Transverse colon (tissue), 4 donors: ENCODE results near the gene FOLR1. TPM values are rescaled to one million over a fixed set of nuclear protein-coding genes. Genes with fewer than 3 reads are reported as not detected.
"Not testable (repeated sequence)": the region's sequence is repeated elsewhere in the genome, so short reads cannot be mapped to it uniquely, and the experiment has no call there.

Source experiments
- DNase-seq: peaks from one replicate; pipeline ENCODE4 v3.0.0-alpha.2; 2019
- H3K27ac ChIP-seq, 4 donors: fragments of 200-600 bp; sonication (generic); 2 replicates each; pipeline ENCODE4 v1.5.1; 2016 to 2018; ENCODE audit warnings: inconsistent platforms in 4 of 4
- H3K27me3 ChIP-seq: fragments of 200-600 bp; sonication (generic); 2 replicates; pipeline ENCODE4 v1.5.1; 2017; ENCODE audit warnings: inconsistent platforms
- H3K36me3 ChIP-seq, 4 donors: fragments of 200-600 bp; sonication (generic); 2 replicates each; pipeline ENCODE4 v1.5.1; 2017 to 2019; ENCODE audit warnings: inconsistent platforms in 4 of 4
- H3K4me1 ChIP-seq, 4 donors: fragments of 200-600 bp; sonication (generic); 2 replicates each; pipeline ENCODE4 v1.5.1; 2017 to 2020; ENCODE audit warnings: inconsistent platforms in 4 of 4
- H3K4me3 ChIP-seq, 4 donors: fragments of 200-600 bp; sonication (generic); 1 replicate in 1 of 4; 2 replicates in 3 of 4; pipeline versions ENCODE4 v1.5.1 to v1.6.1; 2017 to 2019; ENCODE audit warnings: inconsistent platforms in 4 of 4
- H3K9me3 ChIP-seq, 2 donors: fragments of 200-600 bp; sonication (generic); 2 replicates each; pipeline ENCODE4 v1.5.1; 2017 to 2019; ENCODE audit warnings: inconsistent platforms in 2 of 2
- EP300 ChIP-seq: sonication (generic); formaldehyde crosslinking; IDR thresholded peaks from one replicate; pipeline ENCODE4 v1.6.1; 2017; ENCODE audit warnings: antibody characterized with exemption, low read depth
- POLR2A ChIP-seq: fragments of 450-650 bp; IDR thresholded peaks from one replicate; pipeline ENCODE4 v1.6.1; 2016; ENCODE audit warnings: antibody characterized with exemption, mild to moderate bottlenecking, moderate library complexity
- POLR2AphosphoS5 ChIP-seq, 3 donors: sonication (generic); formaldehyde crosslinking; IDR thresholded peaks; one replicate each; pipeline ENCODE4 v1.6.1; 2016; ENCODE audit warnings: antibody characterized with exemption in 3 of 3
- WGBS, 2 donors: methylation state at CpG; one replicate each; pipeline ENCODE4 v1.1.5; 2018; ENCODE audit warnings: low coverage in 1 of 2; 5-methylcytosine and 5-hydroxymethylcytosine counted together
- in situ Hi-C, 4 donors: fragments of 200-750 bp; cut with MboI; loops; one replicate each; pipeline versions ENCODE4 v1.15.0 to v1.15.1; 2017; ENCODE audit warnings: low sequenced_read_pairs in 3 of 4, low pct_ligation_motif_present in 1 of 4, low pct_unique_long_range_greater_than_20kb in 1 of 4
- intact Hi-C: fragments of 100-400 bp; cut with DNase I; formaldehyde crosslinking; loops from one replicate; pipeline ENCODE4 v1.15.1; 2023; ENCODE audit warnings: low total_unique reads
- total RNA-seq, 4 donors: library from RNA; depleted of rRNA; stranded (reverse); fragments of >200 nt; gene quantifications; one replicate each; pipeline ENCODE4 v1.1.0, GENCODE V29; 2016
- TF ChIP-seq, protein P1 (sequence below), 5 experiments: fragments of 200-600 bp in 3 of 5; fragments of 450-650 bp in 2 of 5; sonication (generic) in 3 of 5; IDR thresholded peaks; 1 replicate in 2 of 5; 2 replicates in 3 of 5; pipeline ENCODE4 v1.5.1; 2016 to 2017; ENCODE audit warnings: antibody characterized with exemption in 5 of 5, inconsistent platforms in 3 of 5, mild to moderate bottlenecking in 2 of 5, moderate library complexity in 1 of 5

The FOLR1 gene
- total RNA-seq = not detected

DNA sequence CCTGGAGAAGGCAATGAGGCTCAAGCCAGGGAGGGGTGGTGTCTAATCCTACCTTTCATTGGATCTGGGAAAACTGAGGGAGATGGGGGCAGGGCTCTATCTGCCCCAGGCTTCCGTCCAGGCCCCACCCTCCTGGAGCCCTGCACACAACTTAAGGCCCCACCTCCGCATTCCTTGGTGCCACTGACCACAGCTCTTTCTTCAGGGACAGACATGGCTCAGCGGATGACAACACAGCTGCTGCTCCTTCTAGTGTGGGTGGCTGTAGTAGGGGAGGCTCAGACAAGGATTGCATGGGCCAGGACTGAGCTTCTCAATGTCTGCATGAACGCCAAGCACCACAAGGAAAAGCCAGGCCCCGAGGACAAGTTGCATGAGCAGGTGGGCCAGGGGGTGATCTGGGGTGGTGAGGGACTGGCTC, at the start of gene FOLR1:
Gene FOLR1, plus strand, starts transcription at position 180 of the 421 bp plus-strand sequence. Its CDS starts 34 bp downstream, at position 214.
- 80 to 100% methylated on average over 1 to 5 of the region's 5 CpGs for WGBS, 2 donors
- TF ChIP-seq POLR2A (no peak), POLR2AphosphoS5 (IDR thresholded peaks at IDR 0.05) (no peak), EP300 (no peak)
- TF ChIP-seq, protein P1, sequence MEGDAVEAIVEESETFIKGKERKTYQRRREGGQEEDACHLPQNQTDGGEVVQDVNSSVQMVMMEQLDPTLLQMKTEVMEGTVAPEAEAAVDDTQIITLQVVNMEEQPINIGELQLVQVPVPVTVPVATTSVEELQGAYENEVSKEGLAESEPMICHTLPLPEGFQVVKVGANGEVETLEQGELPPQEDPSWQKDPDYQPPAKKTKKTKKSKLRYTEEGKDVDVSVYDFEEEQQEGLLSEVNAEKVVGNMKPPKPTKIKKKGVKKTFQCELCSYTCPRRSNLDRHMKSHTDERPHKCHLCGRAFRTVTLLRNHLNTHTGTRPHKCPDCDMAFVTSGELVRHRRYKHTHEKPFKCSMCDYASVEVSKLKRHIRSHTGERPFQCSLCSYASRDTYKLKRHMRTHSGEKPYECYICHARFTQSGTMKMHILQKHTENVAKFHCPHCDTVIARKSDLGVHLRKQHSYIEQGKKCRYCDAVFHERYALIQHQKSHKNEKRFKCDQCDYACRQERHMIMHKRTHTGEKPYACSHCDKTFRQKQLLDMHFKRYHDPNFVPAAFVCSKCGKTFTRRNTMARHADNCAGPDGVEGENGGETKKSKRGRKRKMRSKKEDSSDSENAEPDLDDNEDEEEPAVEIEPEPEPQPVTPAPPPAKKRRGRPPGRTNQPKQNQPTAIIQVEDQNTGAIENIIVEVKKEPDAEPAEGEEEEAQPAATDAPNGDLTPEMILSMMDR (IDR thresholded peaks at IDR 0.05) = no peak
- intact Hi-C loops = no loop called here
- no peaks in the 10 kb centered on the region for H3K36me3 ChIP-seq
- peaks cover 0 to 3% (median 0%) of the 10 kb centered on the region in 4 donors for H3K4me1 ChIP-seq
- in situ Hi-C loops = no loop called here
- H3K27me3 ChIP-seq = no peaks in the 10 kb centered on the region
- no peak within 1 kb of the TSS for H3K4me3 ChIP-seq
- H3K9me3 ChIP-seq = no peaks in the 10 kb centered on the region
- no peak within 1 kb of the TSS for H3K27ac ChIP-seq
- DNase-seq = no peak

DNA sequence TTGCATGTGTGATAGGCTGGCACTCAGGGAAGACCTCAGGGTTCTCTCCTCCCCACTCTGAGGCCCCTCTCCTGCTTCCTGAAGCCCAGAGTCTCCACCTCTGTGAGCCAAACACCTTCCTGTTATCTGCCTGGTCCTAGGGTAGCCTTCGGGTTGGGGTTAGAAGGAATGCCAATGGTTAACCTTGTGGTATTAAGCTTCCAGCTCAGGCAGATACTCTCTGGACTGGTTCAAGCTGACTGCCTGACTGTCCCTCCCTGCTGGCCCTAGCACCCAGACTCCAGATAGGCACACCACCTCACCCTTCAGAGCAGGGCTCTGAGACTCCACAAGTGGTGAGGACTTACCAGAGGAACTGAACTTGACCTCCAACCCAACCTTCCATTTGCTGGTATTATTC, 49.4 kb upstream of the FOLR1 start:
- H3K36me3 ChIP-seq, H3K4me3 ChIP-seq, DNase-seq, H3K9me3 ChIP-seq, H3K4me1 ChIP-seq, intact Hi-C loops, H3K27me3 ChIP-seq, H3K27ac ChIP-seq, in situ Hi-C loops: not testable (repeated sequence)
- WGBS, 2 donors = 80% methylated on average over 1 of the region's 1 CpG; no CpG with 5 or more reads in 1 of the 2 donors

DNA sequence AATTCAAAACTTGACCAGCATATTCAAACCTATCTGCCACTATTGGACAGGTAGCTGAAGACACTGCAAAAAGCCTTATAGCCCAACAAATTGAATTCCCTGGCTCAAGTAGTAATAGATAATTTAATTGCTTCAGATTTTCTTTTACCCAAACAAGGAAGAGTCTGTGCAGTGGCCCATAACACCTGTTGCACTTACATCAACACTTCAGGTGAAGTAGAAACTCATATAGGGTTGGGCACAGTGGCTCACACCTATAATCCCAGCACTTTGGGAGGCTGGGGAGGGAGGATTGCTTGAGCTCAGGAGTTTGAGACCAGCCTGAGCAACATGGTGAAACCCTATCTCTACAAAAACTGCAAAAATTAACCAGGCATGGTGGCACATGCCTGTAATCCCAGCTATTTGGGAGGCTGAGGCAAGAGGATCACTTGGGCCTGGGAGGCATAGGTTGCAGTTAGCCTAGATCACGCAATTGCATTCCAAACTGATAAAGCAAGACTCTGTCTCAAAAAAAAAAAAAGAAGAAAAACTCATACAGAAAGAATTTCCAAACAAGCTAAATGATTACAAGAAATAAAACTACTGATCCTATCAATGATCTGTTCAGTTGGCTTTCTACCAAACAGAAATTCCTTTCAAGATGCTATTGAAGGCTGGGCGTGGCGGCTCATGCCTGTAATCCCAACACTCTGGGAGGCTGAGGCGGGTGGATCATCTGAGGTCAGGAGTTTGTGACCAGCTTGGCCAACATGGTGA, 47.0 kb upstream of the FOLR1 start:
- Histone ChIP-seq H3K4me3 (no peak overlapping the region), H3K27ac (no peak overlapping the region), H3K27me3 (no peaks in the 10 kb centered on the region), H3K9me3 (no peaks in the 10 kb centered on the region), H3K36me3 (no peaks in the 10 kb centered on the region), H3K4me1 (peaks cover 0 to 6% (median 0%) of the 10 kb centered on the region in 4 donors)
- TF ChIP-seq POLR2AphosphoS5 (IDR thresholded peaks at IDR 0.05) (no peak), EP300 (no peak), POLR2A (no peak)
- TF ChIP-seq, protein P1 (IDR thresholded peaks at IDR 0.05) = no peak
- intact Hi-C loops (no loop called here), in situ Hi-C loops (no loop called here)
- DNase-seq = no peak
- WGBS, 2 donors = 60 to 86% methylated on average over 3 to 4 of the region's 4 CpGs

DNA sequence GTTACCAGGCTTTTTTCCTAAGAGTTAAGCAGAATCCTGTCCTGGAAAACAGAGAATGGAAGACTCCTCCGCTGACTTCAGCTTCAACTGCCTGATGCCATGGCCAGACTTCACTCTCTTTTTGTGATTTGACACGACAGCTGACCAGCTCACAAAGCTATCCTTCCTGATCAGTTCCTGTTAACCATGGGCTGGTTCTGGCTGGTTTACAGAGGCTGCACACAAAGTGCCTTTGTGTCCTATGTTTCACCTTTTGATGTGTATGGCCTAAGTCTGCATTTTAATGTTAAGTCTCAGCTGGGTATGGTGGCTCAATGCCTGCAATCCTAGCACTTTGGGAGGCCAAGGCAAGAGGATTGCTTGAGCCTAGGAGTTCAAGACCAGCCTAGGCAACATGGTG, 45.3 kb upstream of the FOLR1 start:
- in situ Hi-C loops (no loop called here), intact Hi-C loops (no loop called here)
- H3K4me3 ChIP-seq = no peak overlapping the region
- WGBS, 2 donors = 39 to 71% methylated on average over 1 to 2 of the region's 2 CpGs
- TF ChIP-seq, protein P1 (IDR thresholded peaks at IDR 0.05) = no peak
- TF ChIP-seq POLR2A = no peak
- no peak for TF ChIP-seq POLR2AphosphoS5 (IDR thresholded peaks at IDR 0.05)
- TF ChIP-seq EP300 = no peak
- H3K36me3 ChIP-seq = no peaks in the 10 kb centered on the region
- no peak overlapping the region for H3K27ac ChIP-seq
- H3K9me3 ChIP-seq = no peaks in the 10 kb centered on the region
- peaks cover 0 to 6% (median 0%) of the 10 kb centered on the region in 4 donors for H3K4me1 ChIP-seq
- DNase-seq = no peak
- no peaks in the 10 kb centered on the region for H3K27me3 ChIP-seq

DNA sequence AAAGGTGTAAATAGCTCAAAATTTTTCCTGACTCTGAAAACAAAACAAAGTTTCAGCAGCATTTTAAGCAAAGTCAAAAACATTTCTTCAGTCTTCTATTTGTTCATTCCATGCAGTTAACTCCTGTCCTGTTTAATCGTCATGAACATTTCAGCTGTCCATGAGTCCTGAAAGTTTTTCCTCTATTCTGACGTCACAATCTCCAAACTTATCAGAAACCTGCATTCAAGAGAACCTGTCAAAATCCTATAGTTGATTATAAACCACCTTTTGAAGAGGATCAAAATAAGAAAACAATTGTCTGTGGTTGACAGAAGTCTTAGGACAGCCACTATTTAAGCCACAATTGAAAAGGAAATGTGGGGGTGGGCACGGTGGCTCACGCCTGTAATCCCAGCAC, 41.1 kb upstream of the FOLR1 start:
- H3K9me3 ChIP-seq = no peaks in the 10 kb centered on the region
- H3K27me3 ChIP-seq = no peaks in the 10 kb centered on the region
- no peak for DNase-seq
- WGBS, 2 donors = 72 to 81% methylated on average over 4 of the region's 4 CpGs
- in situ Hi-C loops = no loop called here
- H3K4me3 ChIP-seq = no peak overlapping the region
- H3K36me3 ChIP-seq = no peaks in the 10 kb centered on the region
- no peak overlapping the region for H3K27ac ChIP-seq
- intact Hi-C loops = no loop called here
- TF ChIP-seq POLR2AphosphoS5 (IDR thresholded peaks at IDR 0.05) = no peak
- TF ChIP-seq, protein P1 (IDR thresholded peaks at IDR 0.05) = no peak
- no peak for TF ChIP-seq POLR2A
- no peak for TF ChIP-seq EP300
- no peaks in the 10 kb centered on the region for H3K4me1 ChIP-seq

DNA sequence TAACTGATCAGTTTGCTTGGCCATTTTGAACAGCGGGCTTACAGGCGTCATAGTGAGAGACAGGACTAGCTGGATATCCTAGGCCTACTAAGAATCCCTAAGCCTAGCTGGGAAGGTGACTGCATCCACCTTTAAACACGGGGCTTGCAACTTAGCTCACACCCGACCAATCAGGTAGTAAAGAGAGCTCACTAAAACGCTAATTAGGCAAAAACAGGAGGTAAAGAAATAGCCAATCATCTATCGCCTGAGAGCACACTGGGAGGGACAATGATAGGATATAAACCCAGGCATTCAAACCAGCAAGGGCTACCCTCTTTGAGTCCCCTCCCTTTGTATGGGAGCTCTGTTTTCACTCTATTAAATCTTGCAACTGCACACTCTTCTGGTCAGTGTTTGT, 38.1 kb upstream of the FOLR1 start:
- intact Hi-C loops, in situ Hi-C loops, H3K27me3 ChIP-seq, H3K36me3 ChIP-seq, H3K4me1 ChIP-seq, H3K4me3 ChIP-seq, H3K27ac ChIP-seq, H3K9me3 ChIP-seq, DNase-seq: not testable (repeated sequence)
- 85 to 87% methylated on average over 4 to 6 of the region's 6 CpGs for WGBS, 2 donors
